Non-pigmented ciliary epithelial cell (primary cell): ENCODE results near the gene DNM2.

Source experiments
- DNase-seq: peaks from one replicate; pipeline ENCODE4 v3.0.0-alpha.2; 2010; ENCODE audit warnings: low read depth

DNM2 gene

DNA sequence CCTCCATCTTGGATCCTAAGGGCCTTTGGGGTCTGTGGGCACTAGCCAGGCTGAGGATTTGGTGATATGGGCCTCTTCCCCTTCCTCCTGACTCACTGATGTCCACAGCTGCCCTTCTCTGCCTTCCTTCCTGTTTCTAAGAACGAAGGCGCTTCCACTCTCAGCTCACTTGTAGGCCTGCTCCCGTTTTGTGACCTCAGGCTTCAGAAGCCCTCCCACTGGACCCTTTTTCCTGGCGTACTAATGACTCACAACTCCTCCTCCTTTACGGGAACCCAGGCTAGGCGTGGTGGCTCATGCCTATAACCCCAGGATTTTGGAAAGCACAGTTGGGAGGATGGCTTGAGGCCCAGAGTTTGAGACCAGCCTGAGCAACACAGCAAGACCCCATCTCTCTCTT lies 62.5 kb downstream of the DNM2 start:
- DNase-seq, result peak; percentile 53

DNA sequence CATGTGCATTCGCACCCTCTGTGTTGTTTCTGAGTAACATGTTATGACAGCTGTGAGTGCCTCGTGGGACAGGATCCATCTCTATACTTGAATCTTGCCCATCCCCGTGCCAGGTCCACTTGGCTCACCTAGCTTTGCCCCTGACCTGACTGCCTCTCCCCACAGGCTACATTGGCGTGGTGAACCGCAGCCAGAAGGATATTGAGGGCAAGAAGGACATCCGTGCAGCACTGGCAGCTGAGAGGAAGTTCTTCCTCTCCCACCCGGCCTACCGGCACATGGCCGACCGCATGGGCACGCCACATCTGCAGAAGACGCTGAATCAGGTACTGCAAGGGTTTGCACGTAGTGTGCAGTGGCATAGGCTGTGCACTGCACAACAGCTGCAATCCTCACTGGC lies 64.9 kb downstream of the DNM2 start:
- no peak for DNase-seq

DNA sequence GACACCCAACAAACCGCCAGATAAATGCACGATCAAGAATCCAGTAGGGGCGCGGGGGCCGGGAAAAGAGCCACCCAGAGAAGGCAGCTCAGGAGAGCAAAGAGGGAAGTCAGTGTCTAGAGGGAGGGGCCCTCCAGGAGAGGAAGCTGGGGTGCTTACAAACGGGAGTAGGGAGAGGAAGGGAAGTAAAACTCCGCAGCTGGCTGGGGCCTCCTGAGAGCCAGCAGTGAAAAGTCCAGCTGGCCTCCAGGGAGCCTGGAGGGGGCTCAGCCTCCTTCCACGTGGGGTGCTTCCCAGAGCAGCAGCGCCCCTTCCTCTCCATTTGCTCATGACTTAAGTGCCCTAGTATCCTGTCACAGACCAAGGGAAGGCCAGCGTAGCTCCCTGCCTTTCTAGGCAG lies 66.4 kb downstream of the DNM2 start:
- DNase-seq, result no peak

DNA sequence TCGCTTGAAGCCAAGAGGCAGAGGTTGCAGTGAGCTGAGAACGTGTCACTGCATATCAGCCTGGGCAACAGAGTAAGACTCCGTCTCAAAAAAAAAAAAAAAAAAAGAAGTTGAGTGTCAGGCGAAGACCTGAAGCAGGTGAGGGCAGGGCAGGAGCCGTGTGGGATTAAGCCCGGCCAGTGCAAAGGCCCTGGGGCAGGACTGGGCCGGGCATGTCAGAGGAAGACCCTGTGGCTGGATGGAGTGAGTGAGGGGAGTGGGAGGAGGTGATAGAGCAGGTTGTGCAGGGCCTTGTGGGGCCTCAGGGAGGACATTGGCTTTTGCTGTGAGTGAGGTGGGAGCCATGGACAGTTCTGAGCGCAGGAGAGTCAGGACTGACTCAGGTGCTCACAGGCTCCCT lies 70.3 kb downstream of the DNM2 start:
- no peak for DNase-seq

DNA sequence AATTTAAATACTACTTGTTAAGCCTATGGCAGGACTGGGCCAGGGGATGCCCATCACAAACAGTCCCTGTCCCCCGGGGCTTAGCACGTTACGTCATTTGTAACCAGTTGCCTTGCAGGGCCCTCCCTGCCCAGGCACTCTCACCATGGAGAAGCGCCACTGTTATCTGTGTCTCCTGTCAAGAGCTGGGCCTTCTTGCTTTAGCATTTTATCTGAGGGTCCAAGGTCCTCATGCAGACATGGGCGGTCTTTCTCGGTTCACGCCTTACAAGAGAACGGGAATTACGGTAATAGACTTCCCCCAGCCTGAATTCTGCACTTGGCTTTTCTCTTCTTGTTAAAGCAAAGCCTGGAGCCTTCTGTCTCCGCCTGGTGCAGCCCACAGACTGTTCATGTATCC lies 72.0 kb downstream of the DNM2 start:
- no peak for DNase-seq

DNA sequence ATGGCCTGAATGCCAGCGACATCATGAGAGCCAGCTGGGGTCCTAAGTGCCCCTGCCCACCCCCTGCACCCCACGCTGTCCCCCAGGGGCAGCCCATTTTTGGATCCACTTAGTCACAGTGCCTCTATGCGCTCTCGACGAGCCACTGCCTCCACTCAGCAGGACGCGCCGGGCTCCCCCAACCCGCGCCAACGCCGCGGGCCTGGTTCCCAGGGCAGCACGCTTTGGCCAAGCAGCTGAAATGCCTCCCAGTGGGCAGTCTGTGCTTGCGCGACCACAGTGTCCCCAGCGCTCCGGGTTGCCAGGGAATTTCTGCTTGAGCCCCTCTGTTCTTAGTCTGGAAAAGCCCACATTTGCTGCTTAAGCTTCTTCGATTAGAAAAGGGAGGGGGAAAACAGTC lies 78.8 kb downstream of the DNM2 start:
- DNase-seq, result no peak

DNA sequence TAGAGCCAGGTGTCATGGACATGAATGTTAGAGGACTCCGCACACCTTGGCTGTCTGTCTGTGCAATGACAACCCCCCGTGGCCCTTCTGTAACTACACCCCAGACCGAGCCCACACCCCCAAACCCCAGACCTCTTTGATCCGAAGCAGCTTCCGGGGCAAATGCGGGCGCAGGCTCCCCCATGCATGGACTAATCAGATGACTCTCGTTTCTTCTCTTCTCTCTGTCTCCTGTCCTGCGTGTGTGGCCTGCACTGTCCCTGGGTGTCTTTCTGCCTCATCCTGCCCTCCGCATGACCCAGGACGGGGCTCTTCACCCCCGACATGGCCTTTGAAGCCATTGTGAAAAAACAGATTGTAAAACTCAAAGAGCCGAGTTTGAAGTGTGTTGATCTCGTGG lies 79.2 kb downstream of the DNM2 start:
- no peak for DNase-seq

DNA sequence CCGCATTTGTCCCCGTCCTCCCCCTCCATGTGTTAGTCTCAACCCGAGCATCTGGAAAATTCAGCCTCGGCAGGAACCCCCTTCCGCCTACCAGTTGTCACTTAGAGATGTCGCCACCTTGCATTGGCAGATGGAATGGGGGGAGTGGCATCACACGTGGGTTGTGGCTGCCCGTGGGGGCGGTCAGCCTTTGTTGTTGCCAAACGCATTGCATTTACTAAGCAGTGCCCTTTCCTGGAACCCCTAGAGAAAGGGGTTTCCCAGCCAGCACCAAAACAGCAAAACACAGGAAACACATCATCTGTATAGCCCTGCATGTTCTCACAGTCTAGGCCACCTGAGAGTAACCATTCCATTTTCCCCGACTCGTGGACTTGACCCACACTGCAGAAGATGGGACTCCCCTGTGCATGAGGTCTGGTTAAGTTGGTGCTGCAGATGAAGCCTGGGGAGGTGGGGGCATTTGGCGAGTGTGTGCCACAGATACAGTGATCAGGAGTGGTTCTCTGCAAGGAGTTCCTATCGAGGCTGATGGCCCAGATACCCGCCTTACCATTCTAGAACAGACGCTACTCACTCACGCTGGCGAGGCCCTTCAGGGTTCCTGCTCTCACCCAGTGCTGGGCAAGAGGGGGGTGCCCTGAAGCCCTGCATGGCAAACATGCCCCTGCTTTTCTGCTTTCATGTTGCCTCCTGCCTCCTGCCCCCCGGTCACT lies 79.8 kb downstream of the DNM2 start:
- DNase-seq, result no peak

DNA sequence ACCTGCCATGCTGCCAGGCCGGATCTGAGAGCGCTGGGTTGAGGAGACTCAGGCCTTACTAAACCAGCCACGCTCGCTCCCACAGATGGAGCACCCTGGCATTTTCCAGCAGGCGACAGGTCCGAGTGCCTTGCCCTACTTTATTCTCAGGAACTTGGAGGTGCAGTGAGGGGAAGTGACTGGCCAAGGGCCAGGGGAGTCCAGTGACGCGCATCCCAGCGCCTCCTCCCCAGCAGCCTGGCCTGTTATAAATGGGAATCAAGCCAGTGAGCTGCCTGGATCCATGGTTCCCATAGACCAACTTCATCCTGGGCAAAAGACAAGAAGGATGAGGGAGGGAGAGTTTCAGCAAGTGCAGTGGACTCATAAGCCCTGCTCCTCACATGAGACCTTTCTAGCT lies 82.6 kb downstream of the DNM2 start:
- DNase-seq, result no peak

DNA sequence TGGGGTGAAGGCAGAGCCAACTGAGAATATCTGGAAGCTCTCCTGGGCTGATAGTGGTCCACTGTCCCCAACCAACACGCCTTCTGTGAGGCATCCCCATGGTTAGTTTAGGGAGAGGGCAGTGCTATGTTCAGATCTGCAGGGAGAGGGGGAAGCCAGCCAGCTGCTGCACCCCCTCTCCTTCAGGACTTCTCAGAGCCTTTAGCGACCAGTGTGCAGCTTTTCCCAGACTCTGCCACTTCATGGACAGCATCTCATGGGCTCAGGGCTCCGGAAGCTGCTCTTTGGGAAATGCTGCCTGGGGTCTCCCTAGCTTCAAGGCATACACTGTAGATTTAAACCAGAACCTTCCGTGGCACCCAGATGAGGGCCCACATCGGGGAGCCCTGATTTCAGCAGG lies 84.6 kb downstream of the DNM2 start:
- DNase-seq, result no peak

DNA sequence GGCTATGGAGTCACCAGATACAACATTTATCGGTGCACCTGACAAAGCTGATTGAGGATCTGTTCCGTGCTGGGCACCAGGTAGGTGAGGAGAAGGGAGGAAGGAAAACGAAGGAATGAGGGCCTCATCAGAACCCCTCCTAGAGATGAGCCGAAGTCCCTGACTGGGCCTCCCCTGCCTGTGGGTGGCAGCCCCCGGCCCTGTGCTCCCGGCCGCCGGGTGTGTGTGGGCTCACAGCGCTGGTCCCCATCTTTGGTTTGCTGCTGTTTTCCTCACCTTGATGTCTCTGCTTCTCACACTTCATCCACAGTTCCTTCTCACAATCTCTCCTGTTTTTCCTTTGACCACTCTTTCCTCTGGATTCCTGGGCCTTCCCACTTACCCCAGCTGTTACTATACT lies 85.4 kb downstream of the DNM2 start:
- DNase-seq, result no peak

DNA sequence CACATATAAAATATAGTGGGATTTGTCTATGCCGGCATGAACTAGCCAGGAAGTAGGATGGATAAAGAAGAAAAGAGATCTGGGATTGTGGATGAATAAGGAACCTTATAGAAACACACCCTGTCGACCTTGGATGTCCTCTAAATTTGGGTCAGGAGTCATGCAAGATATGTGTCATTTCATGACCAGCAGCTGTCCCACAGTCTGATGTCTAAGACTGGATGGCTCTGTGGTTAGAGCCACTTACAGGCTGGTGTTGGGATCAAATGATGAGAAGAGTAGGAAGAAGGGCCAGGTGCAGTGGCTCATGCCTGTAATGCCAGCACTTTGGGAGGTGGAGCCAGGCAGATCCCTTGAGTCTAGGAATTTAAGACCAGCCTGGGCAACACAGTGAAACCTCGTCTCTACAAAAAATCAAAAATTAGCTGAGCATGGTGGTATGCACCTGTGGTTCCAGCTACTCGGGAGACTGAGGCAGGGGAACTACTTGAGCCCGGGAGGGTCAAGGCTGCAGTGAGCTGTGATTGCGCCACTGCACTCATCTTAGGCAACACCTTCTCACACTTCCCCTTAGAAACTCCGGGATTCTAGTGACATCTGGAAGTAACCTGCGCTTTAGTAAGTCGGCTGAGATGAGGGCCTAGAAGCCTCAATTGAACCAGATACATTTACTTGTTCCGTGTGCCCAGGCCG lies 87.3 kb downstream of the DNM2 start:
- no peak for DNase-seq

DNA sequence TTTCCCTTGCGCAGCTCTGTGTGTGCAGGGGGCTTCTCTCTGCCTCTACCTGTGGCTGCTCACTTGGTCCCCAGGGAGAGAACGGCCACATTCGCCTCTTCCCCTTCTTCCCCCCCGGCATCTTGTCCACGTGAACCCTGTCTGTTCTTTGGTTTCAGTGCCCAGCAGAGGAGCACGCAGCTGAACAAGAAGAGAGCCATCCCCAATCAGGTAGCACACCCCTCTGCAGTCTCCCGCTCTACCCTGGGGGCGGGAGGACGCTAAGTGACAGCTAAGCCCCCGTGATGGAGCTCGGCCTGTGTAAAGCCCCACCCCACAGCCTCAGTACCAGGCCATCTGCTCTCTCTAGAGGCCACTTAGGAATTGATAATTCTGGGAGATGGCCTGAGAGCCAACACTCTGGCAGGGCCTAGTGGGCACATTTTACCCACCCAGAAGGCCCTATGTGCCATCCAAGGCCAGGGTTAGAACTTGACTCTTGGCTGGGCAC lies 87.9 kb downstream of the DNM2 start:
- DNase-seq, result no peak

DNA sequence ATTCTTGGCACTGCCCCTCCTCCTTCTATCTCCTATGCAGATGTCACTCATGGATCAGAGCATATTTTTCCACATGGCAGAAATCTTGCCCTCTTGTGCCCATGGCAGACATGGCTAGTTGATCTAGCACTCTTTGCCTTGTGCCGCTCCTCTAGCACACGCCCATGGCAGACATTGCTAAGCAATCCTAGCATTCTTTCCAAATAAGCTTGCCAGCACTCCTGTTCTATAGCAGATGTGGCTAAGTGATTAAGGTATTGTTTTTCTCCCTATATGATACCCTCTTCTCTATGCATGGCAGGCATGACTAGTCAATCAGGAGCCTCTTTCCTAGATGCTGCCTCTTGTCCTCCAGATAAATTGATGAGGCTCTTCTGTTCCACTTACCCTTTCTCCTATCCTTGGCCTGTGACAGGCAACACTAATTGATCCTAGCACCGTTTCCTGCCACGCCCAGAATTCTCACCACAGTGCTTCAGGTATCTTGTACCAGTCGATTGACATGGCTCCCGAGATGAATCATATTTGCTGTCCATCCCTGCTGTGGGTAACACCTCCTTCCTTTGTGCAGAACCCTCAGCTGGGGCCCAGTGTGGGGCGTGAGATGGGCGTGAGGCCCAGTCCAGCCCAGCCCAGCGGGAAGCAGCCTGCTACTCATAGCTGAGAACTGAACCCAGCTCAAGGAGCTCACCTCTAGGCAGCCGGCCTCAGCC lies 91.2 kb downstream of the DNM2 start:
- DNase-seq, result no peak

DNA sequence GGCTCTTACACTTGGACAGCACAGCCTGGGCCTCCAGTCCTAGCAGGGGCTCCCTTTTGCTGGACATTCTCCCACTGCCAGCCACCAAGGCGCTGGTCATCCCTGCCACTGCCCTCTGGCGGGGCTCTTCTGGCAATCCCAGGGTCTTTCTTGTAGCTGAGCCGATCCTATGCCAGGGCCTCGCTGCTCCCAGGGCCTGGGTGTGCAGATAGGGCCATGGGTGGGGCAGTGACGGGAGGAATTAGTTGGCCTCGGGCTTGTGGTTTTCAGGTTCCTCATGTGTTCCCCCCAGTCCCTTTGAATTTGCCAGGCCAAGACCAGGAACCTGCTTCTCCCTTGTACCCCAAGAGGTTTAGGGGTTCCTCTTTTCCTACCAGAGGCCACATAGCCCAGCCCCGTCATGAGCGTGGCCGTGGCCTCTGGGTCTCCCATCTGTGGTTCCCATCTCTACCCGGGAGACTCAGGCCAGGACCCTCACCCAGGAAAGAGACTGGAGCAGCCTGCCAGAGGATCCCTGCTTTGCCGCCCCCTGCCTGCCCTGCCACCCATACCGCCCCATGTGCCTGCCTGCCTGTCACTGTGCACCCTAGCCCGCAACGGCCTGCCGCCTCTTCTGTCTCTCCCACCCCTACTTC lies 91.9 kb downstream of the DNM2 start:
- DNase-seq, result no peak

DNA sequence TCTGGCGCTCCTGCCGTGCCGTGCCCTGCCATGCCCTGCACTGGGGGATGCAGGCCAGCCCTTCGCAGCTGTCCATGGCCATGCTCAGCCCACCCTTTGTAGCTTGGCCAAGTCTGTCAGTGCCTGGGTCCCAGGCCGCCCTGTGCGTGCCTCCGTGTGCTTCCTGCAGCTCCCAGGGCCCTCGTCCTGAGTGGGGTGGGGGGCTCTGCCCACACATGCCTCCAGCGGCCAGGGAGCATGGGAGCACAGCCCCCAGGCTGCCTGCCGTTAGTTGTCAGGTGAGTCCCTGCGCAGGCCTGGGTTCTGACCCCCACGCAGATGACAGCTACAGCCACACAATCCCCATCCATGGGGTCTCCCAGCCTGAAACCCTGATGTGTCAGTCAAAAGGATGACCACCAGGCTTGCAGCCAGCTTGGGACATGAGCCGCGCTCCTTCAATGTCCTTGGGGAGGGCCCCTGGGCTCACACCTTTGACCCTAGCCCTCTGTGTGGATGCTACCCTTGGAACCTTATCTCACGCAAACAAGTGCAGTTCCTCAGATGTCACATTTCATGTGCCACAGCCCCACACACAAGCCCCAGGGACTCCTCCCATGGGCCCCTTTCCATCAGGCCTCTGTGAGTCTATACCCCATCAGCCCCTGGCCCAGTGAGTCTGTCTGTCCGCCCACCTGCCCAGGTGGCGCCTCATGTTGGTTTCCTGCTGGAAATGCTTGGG lies 93.7 kb downstream of the DNM2 start:
- DNase-seq, result no peak

DNA sequence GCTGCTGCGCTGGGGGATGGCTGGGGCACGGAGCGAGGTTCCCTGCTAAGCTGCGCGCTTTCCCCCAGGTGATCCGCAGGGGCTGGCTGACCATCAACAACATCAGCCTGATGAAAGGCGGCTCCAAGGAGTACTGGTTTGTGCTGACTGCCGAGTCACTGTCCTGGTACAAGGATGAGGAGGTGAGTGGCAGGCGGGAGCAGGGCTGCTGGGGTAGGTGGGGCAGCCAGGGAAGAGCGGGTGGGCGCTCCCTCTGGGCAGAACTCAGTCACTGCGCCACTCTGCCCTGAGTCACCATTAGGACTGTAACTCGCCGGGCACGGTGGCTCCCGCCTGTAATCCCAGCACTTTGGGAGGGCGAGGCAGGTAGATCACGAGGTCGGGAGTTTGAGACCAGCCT lies 94.3 kb downstream of the DNM2 start:
- DNase-seq, result no peak

DNA sequence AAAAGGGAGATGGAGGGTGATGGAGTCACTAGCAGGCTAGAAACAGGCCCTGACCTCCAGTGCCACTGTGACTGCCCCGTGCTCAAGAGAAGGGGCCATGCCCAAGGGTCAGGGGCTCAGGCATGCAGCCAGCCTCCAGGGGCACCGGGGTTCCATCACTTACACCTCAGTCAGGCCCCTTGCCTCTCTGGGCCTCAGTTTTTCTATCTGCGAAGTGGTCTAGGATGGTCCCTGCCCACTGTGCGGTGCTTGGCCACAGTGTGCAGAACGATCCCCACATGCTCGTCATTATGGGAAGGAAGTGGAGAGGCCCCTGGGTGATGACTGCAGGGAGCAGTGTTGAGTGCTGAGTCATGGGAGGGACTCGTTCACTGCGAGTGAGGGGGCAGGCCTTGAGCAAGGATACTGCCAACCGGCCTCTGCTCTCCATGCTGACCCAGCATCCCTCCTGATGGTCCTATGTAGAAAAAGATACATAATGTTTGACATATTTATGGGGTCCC lies 95.1 kb downstream of the DNM2 start:
- DNase-seq, result peak; percentile 84

DNA sequence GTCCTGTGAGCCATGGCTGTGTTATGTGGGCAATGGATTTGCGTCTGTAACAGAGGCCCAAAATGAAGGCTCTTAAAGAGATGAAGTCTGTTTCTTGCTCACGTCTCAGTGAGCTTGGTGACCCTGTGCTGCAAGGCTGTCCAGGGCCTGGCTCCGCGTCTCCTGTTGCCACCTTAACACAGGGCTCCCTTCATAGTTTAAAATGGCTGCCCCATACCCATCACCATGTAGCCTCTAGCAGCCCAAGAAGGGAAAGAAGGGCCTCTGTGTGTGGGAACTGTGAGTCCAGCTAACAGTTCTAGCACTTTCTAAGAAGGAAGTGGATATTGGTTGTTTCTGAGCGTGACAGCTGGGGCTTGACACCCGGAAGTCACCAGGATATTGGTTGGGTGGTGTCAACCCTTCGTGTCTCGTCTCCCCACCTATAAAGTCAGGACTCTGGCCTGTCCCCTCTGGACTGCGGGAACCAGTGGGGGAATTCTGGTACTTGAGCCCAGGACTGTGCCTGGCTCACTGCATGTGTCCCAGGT lies 97.2 kb downstream of the DNM2 start:
- no peak for DNase-seq

DNA sequence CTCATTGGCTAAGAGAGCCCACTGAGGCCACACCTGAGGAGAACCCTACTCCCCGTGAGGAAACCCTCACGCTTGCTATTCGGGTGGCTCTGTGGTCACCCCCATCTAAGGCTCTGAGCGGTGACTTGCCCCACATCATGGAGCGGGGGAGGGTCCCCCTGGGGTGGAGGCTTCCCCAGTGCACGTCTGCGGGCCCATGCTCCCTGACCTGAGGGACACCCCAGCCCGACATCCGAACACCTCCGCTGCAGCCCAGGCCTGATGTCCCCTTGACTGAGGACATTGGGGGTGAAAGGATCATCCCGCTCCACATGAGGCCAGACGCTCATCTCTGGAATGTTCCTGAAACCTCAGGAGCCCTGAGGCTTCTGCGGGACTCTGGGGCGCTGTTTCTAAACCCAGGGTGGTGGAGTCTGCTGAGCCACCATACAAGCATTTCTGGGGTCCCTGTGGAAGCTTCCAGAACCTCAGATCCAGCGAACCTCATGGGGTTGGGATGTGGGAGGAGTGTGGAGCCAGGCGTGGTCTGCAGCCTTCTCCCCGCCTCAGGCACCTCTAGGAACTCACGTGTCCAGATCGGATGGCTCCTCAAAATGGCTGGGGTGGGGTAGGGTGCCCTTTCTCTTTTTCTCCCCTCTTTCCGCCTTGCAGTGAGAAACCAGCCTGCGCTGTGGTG lies 98.2 kb downstream of the DNM2 start:
- no peak for DNase-seq

DNA sequence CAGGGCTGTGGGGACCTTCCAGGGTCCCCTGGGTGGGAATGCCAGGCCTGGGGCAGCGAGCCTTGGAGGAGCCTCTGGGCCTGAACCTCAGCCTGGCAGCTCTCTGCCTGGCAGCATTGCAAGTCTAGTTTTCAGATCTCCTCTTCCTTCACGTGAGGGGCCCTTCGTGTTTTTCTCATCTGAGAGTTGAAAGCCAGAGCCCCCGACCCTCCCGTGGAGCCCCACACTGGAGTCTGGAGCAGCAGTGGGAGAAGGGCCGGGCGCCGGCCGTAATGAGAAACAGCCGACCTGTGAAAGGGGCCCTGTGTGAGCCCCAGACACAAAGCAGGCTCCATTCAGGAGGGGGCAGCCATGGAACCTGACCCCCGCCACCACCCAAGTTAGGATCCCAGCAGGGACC lies 98.8 kb downstream of the DNM2 start:
- DNase-seq, result no peak
